Measurements from ENCODE around the gene EPS8L3.
"Not testable (repeated sequence)": the region's sequence is repeated elsewhere in the genome, so short reads cannot be mapped to it uniquely, and the experiment has no call there.

Gene EPS8L3, protein sequence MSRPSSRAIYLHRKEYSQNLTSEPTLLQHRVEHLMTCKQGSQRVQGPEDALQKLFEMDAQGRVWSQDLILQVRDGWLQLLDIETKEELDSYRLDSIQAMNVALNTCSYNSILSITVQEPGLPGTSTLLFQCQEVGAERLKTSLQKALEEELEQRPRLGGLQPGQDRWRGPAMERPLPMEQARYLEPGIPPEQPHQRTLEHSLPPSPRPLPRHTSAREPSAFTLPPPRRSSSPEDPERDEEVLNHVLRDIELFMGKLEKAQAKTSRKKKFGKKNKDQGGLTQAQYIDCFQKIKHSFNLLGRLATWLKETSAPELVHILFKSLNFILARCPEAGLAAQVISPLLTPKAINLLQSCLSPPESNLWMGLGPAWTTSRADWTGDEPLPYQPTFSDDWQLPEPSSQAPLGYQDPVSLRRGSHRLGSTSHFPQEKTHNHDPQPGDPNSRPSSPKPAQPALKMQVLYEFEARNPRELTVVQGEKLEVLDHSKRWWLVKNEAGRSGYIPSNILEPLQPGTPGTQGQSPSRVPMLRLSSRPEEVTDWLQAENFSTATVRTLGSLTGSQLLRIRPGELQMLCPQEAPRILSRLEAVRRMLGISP

GRCh38 chr1:109763646-109764415 is at the start of gene EPS8L3:
TSS of gene EPS8L3 (minus strand) at chr1:109763923. CDS start at chr1:109761749, 2,174 bp downstream.
- no peak for DNase-seq

- DNase-seq: no peak
These were observed 49.1 kb upstream of the EPS8L3 start for GRCh38 chr1:109812691-109813393.

DNA sequence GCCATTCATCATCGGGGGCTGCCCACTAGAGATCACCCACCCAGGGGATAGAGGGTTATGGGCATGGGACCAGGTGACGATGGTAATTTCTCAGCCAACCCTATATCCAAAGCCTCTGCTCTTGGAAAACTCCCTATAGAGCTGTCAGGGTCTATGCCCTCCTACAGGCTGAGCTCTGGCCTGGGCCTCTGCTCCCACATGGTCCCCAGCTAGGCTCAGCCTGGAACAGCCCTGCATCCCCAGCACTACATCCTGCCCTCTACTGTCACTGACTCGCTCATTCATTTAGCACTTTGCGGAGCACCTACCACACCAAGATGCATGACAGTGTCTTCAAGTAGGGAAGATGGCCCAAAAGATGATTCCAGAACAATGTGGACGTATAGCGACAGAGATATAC is 45.0 kb upstream of the EPS8L3 start:
- DNase-seq: no peak

- DNase-seq: no peak
These were observed 44.3 kb upstream of the EPS8L3 start for GRCh38 chr1:109807822-109808680.

- no peak for DNase-seq
These were observed 43.7 kb upstream of the EPS8L3 start for GRCh38 chr1:109807402-109807801.

DNA sequence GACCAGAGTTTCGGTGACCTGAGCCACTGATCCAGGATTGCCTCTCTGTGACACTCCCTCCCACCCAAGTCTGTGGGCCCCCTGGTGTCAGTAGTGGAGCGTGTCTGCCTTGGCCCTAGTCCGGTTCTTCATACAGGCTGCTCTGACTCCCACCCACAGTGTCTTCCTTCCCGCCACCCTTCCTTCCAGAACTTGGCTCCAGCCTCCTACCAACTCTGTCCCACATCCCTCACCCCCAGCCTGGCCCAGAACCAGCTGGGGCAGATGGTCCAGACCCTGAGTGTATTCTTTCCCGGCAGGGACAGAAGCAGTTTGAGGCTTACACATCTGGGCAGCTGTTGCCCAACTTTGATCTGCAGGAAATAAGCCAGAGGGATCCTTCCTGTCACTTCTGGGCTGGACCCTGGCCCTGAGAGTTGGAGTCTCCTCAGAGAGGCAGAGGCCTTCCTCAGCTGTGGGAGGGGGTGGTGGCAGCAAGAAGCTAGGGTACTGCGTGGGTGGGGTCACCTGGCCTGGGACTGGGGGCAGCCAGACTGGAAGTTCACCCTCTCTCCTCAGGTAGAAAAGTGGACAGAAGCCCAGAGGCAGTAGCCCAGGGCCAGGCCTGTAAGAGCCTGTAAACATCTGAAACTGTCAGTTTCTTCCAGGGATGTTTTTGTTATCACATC is 43.1 kb upstream of the EPS8L3 start:
- DNase-seq: no peak

GRCh38 chr1:109805486-109806165 is 41.9 kb upstream of the EPS8L3 start:
- DNase-seq: no peak

DNA sequence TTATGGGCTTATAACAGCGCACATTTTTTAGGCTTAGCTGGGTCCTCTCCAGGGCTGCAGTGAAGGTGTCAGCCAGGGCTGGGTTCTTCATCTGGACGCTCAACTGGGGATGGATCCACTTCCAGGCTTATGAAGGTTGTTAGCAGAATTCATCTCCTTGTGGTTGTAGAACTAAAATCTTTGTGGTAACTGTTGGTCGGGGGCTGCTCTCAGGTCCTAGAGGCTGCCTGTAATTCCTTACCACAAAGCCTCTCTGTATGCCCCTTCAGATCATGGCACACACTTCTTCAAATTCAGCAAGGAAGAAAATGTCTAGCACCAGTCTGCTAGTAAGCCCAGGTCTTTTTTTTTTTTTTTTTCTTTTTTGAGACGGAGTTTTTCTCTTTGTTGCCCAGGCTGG is 40.9 kb upstream of the EPS8L3 start:
- no peak for DNase-seq

GRCh38 chr1:109803901-109804331 is 40.2 kb upstream of the EPS8L3 start:
- DNase-seq: peak; percentile 23

DNA sequence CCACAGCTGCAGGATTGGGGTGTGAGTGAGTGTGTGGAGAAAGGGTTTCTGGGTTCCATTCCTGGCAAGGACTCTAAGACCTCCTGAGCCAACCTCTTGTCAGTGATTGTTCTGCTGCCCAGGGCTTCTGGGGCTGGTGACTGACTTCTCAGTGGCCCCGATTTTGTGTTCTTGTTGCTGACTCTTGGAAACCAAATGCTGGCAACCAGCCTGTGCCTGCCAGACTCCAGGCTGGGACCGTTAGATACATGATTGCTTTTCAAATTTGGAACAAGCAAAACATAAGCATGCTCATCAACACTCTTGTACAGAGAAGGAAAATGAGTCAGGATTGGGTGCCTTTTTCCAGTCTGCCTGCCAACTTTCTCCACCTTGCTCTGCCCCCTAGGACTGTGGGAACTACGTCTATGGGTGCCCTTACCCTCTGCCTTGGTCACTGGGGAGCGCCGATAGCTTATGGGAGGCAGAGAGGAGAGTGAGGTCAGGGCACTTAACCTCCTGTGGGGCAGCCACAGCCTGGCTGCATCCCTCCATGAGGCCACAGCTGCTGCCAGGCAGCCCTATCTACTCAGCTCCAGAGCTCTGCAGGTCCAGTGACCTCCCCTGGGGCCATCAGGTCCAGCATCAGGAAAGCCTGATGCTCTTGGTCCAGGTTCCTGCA is 39.3 kb upstream of the EPS8L3 start:
- peak; percentile 19 for DNase-seq

GRCh38 chr1:109802136-109802900 is 38.6 kb upstream of the EPS8L3 start:
- DNase-seq: peak; percentile 64

- peak; percentile 26 for DNase-seq
These were observed 38.0 kb upstream of the EPS8L3 start for GRCh38 chr1:109801791-109802135.

GRCh38 chr1:109800291-109800690 is 36.6 kb upstream of the EPS8L3 start:
- DNase-seq: no peak

DNA sequence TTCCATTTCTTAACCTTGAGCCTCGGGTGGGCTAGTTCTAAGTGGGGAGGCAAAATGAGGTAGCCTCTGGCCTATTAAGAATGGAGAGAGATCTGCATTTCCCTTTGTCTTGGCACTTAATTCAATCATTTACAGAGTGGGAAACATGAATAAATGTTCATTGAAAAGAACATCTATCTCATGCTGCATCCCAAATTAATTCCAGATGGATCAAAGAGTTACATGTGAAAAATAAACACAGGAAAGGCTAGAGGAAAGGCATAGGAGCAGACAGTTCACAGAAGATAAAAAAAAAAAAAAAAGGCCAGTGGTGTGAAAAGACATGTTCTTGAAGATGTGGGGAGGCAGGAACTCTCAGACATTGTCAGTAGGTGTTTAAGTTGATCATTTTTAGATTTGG is 35.7 kb upstream of the EPS8L3 start:
- DNase-seq: no peak

GRCh38 chr1:109797303-109797595 is 33.5 kb upstream of the EPS8L3 start:
- not testable (repeated sequence) for DNase-seq

DNA sequence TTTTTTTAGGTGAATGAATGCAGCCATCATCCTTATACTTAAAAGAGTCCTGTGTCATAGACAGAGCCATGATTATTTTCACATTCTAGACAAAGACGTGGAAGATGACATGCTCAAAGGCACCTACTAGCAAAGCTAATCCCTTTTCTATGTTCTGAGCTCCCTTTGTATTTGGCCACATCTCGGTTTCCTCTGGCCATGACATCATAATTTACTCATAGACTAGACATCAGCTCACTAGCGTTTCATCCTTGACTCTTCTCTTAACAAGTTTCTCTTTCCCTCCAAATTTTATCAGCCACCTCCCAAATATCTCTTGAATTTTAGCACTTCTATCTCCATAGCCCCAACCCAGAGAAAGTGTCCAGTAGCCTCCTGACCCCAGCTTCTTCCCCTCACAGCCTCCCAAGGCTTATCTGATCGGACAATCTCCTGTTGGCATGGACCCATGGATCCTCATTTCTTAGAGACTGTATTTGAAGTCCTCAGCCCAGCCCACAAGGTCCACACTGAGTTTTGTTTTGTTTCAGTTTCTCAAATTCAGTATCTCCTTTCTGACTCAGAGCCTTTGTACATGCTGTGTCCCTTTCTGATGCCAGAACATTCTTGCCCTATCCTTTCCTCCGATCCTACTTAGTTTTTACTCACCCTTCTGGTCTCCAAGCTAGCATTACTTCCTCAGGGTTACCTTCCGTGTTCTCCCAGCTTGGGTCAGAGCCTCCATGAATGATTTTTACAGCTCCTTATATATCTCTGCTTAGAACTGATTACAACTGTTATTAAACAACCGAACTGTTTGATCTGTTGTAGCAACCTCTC is 33.0 kb upstream of the EPS8L3 start:
- no peak for DNase-seq

- DNase-seq: no peak
These were observed 30.8 kb upstream of the EPS8L3 start for GRCh38 chr1:109794319-109795132.

Measured in CD4-positive, alpha-beta T cell treated with Interleukin-6 for 4 hours (primary cell).